Astrocyte of the spinal cord (primary cell): ENCODE results near the gene ANKRD37.

Source experiments
- DNase-seq: peaks from one replicate; pipeline ENCODE4 v3.0.0; 2011; ENCODE audit warnings: low read depth, low spot score
- H3K4me3 ChIP-seq: 2 replicates; pipeline ENCODE4 v1.5.1; 2011; ENCODE audit warnings: low read depth, mild to moderate bottlenecking, low read length, moderate library complexity
- CTCF ChIP-seq: IDR thresholded peaks from 2 replicates; pipeline ENCODE4 v1.5.1; 2012; ENCODE audit warnings: low read depth, mild to moderate bottlenecking, low read length, inconsistent platforms
- in situ Hi-C: cut with HindIII; loops from 2 replicates; pipeline ENCODE4 v1.10.0; 2017; ENCODE audit warnings: low sequenced_read_pairs

The ANKRD37 gene

DNA sequence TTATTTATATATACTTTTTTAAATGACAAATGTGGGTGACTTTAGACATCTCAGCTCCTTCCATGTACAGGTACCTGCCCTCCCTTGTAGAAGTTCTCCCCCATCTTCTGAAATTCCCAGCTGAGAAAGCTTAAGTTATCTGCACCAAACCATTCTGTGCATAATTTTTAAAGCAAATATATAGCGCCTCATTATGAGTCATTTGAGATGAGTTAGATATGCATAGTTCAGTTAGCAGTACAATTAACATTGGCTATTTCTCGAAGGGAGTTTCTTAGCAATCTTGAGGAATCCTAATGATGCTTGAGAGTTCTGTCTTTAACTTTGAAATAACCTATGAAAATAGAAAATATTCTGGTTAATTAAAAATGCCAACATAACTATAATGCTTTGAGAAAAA lies 48.6 kb downstream of the ANKRD37 start:
- DNase-seq = no peak
- TF ChIP-seq CTCF = no peak
- no peak overlapping the region for H3K4me3 ChIP-seq
- in situ Hi-C loops = no loop called here
